Body of pancreas (tissue), 4 donors: ENCODE data around the gene NUCB2. TPM values are rescaled to one million over a fixed set of nuclear protein-coding genes. Genes with fewer than 3 reads are reported as not detected.

Source experiments
- ATAC-seq: fragments of 150-250 bp; one replicate; pipeline ENCODE4 v1.9.1; 2016
- DNase-seq, 4 donors: peaks; one replicate each; pipeline ENCODE4 v3.0.0-alpha.2; 2019
- H3K27ac ChIP-seq, 4 donors: fragments of 200-600 bp; sonication (generic); 1 replicate in 3 of 4; 2 replicates in 1 of 4; pipeline versions ENCODE4 v1.5.1 to v1.6.1; 2016 to 2019; ENCODE audit warnings: mild to moderate bottlenecking in 1 of 4, mixed read lengths in 1 of 4, moderate library complexity in 1 of 4
- H3K27me3 ChIP-seq, 2 donors: fragments of 200-600 bp; sonication (generic); one replicate each; pipeline ENCODE4 v1.6.0; 2016; ENCODE audit warnings: mild to moderate bottlenecking in 1 of 2
- H3K36me3 ChIP-seq, 2 donors: fragments of 200-600 bp; sonication (generic); replicated peaks in 1 of 2; 2 replicates each; pipeline ENCODE4 v1.5.1; 2016; ENCODE audit warnings: low read depth in 2 of 2; ENCODE audit not compliant: insufficient read depth in 1 of 2
- H3K4me1 ChIP-seq: fragments of 200-600 bp; sonication (generic); one replicate; pipeline ENCODE4 v1.6.0; 2016
- H3K4me3 ChIP-seq, 2 donors: fragments of 200-600 bp; sonication (generic); 1 replicate in 1 of 2; 2 replicates in 1 of 2; pipeline ENCODE4 v1.5.1; 2016 to 2019
- H3K9me3 ChIP-seq, 3 donors: fragments of 200-600 bp; sonication (generic); 1 replicate in 2 of 3; 2 replicates in 1 of 3; pipeline ENCODE4 v1.5.1; 2016
- CTCF ChIP-seq, 7 experiments: fragments of 450-650 bp in 4 of 7; fragments of 200-600 bp in 3 of 7; sonication (generic) in 3 of 7; IDR thresholded peaks; one replicate each; pipeline ENCODE4 v1.5.1; 2016 to 2019; ENCODE audit warnings: antibody characterized with exemption in 7 of 7
- POLR2A ChIP-seq, 3 donors: fragments of 450-650 bp; IDR thresholded peaks; one replicate each; pipeline ENCODE4 v1.6.1; 2016; ENCODE audit warnings: antibody characterized with exemption in 3 of 3, mild to moderate bottlenecking in 2 of 3
- WGBS, 2 donors: methylation state at CpG; one replicate each; pipeline ENCODE4 v1.1.5; 2017; 5-methylcytosine and 5-hydroxymethylcytosine counted together
- intact Hi-C: fragments of 100-400 bp; cut with DNase I; formaldehyde crosslinking; loops from one replicate; pipeline ENCODE4 v1.15.1; 2023
- total RNA-seq, 2 donors: library from RNA; depleted of rRNA; stranded (reverse); fragments of >200 nt; gene quantifications; one replicate each; pipeline ENCODE4 v1.1.0, GENCODE V29; 2016

Gene NUCB2
- total RNA-seq, 2 donors from 2014 or later: 106 to 156 TPM

- TF ChIP-seq POLR2A (IDR thresholded peaks at IDR 0.05) (no peak), CTCF (IDR thresholded peaks at IDR 0.05) (no peak)
- H3K4me3 ChIP-seq: no peak overlapping the region
- ATAC-seq: no peak
- no peak overlapping the region for H3K27ac ChIP-seq
- no peaks in the 10 kb centered on the region for H3K9me3 ChIP-seq
- H3K4me1 ChIP-seq: peaks cover 10% of the 10 kb centered on the region
- intact Hi-C loops: no loop called here
- no peaks in the 10 kb centered on the region for H3K27me3 ChIP-seq
- no peak for DNase-seq
- 96 to 99% methylated on average over 5 of the region's 5 CpGs for WGBS, 2 donors
- H3K36me3 ChIP-seq: peaks cover 0 to 13% of the 10 kb centered on the region in 2 donors
Observed at GRCh38 chr11:17298302-17298701, 21.8 kb downstream of the NUCB2 start.

GRCh38 chr11:17300372-17300771 lies 23.8 kb downstream of the NUCB2 start:
- Histone ChIP-seq H3K36me3 (peaks cover 0 to 18% of the 10 kb centered on the region in 2 donors), H3K27ac (no peak overlapping the region), H3K9me3 (no peaks in the 10 kb centered on the region), H3K4me1 (peaks cover 4% of the 10 kb centered on the region), H3K4me3 (no peak overlapping the region), H3K27me3 (no peaks in the 10 kb centered on the region)
- WGBS, 2 donors: 84 to 89% methylated on average over 4 of the region's 4 CpGs
- no peak for TF ChIP-seq POLR2A (IDR thresholded peaks at IDR 0.05)
- no peak for TF ChIP-seq CTCF (IDR thresholded peaks at IDR 0.05)
- intact Hi-C loops: no loop called here
- ATAC-seq (no peak), DNase-seq (no peak)

GRCh38 chr11:17313349-17314231 lies 37.1 kb downstream of the NUCB2 start:
- no peaks in the 10 kb centered on the region for H3K4me1 ChIP-seq
- no peak overlapping the region for H3K27ac ChIP-seq
- H3K4me3 ChIP-seq: no peak overlapping the region
- peaks cover 4 to 6% of the 10 kb centered on the region in 2 donors for H3K36me3 ChIP-seq
- DNase-seq (no peak), ATAC-seq (no peak)
- WGBS, 2 donors: 87 to 95% methylated on average over 8 of the region's 8 CpGs
- no peak for TF ChIP-seq CTCF (IDR thresholded peaks at IDR 0.05)
- TF ChIP-seq POLR2A (IDR thresholded peaks at IDR 0.05): no peak
- intact Hi-C loops: no loop called here
- no peaks in the 10 kb centered on the region for H3K27me3 ChIP-seq
- H3K9me3 ChIP-seq: no peaks in the 10 kb centered on the region

- H3K27me3 ChIP-seq: no peaks in the 10 kb centered on the region
- H3K9me3 ChIP-seq: no peaks in the 10 kb centered on the region
- H3K4me3 ChIP-seq: no peak overlapping the region
- peaks cover 4 to 6% of the 10 kb centered on the region in 2 donors for H3K36me3 ChIP-seq
- TF ChIP-seq POLR2A (IDR thresholded peaks at IDR 0.05) (no peak), CTCF (IDR thresholded peaks at IDR 0.05) (no peak)
- DNase-seq (no peak), ATAC-seq (no peak)
- no peak overlapping the region for H3K27ac ChIP-seq
- 46 to 53% methylated on average over 1 of the region's 1 CpG for WGBS, 2 donors
- H3K4me1 ChIP-seq: no peaks in the 10 kb centered on the region
- intact Hi-C loops: no loop called here
Observed at GRCh38 chr11:17314232-17314547, 37.7 kb downstream of the NUCB2 start.
